Measurements from ENCODE around the gene TNFRSF8.
"Not testable (repeated sequence)": the region's sequence is repeated elsewhere in the genome, so short reads cannot be mapped to it uniquely, and the experiment has no call there.

TNFRSF8 gene

DNA sequence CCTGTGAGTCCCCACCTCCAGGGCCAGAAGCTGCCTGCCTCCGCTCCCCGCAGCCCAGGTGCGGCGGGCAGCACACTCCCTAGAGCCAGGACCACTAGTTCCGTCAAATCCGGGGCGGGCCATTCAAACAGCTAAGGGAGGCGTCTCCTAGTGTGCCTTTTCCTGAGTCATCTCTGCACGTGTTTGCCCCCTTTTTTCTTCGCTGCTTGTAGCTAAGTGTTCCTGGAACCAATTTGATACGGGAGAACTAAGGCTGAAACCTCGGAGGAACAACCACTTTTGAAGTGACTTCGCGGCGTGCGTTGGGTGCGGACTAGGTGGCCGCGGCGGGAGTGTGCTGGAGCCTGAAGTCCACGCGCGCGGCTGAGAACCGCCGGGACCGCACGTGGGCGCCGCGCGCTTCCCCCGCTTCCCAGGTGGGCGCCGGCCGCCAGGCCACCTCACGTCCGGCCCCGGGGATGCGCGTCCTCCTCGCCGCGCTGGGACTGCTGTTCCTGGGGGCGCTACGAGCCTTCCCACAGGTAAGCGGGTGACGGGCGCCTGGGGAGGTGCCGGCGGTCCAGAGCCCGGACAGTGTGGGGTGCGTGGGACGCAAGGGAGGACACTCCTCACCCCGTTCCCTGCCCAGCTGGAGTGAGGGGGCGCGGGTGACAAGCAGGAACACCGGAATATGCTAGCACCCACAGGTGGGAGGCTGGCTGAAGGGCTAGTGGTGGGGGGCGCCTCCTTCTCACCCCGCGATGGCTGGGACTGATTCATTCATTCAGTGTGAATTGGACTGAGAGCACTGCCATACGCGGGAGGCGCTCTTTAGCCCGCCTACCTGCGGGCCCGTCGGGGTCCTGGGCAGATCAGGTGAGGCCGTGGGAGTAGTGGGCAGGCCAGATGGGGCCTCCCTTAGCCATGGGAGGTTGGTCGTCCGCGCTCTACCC lies at the start of gene TNFRSF8:
TNFRSF8 (plus strand) TSS at position 163 of the 932 bp plus-strand sequence; CDS start at position 459, 296 bp downstream.
- DNase-seq (ENCODE audit: low spot score), result no peak

- no peak for DNase-seq (ENCODE audit: low spot score)
These were observed 48.7 kb upstream of the TNFRSF8 start for GRCh38 chr1:12014141-12014991.

GRCh38 chr1:12015001-12015491 lies 48.1 kb upstream of the TNFRSF8 start:
- no peak for DNase-seq (ENCODE audit: low spot score)

GRCh38 chr1:12015499-12015898 lies 47.6 kb upstream of the TNFRSF8 start:
- DNase-seq (ENCODE audit: low spot score), result no peak

GRCh38 chr1:12016182-12016581 lies 46.9 kb upstream of the TNFRSF8 start:
- no peak for DNase-seq (ENCODE audit: low spot score)

- DNase-seq (ENCODE audit: low spot score), result peak; percentile 26
These were observed 43.1 kb upstream of the TNFRSF8 start for GRCh38 chr1:12019858-12020509.

- no peak for DNase-seq (ENCODE audit: low spot score)
These were observed 41.5 kb upstream of the TNFRSF8 start for GRCh38 chr1:12021616-12022015.

GRCh38 chr1:12022036-12022435 lies 41.1 kb upstream of the TNFRSF8 start:
- DNase-seq (ENCODE audit: low spot score), result no peak

DNA sequence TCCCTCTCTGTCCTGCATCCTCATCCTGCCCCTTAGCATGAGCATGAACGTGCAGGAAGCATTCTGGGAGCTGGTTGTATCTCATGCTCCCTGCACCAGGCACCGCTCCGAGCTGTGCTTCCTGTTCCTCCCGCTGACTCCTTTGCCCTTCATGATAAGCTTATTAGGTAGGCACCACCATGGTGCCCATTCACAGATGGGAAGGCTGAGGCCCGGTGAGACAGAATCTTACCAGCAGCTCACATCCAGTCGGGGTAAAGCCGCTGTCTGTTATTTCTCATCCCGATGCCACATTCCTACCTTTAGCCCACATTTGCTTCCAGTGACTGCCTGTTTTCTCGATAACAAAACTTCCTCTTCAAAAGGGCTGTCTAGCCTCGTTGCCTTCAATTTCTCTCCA lies 36.5 kb upstream of the TNFRSF8 start:
- no peak for DNase-seq (ENCODE audit: low spot score)

DNA sequence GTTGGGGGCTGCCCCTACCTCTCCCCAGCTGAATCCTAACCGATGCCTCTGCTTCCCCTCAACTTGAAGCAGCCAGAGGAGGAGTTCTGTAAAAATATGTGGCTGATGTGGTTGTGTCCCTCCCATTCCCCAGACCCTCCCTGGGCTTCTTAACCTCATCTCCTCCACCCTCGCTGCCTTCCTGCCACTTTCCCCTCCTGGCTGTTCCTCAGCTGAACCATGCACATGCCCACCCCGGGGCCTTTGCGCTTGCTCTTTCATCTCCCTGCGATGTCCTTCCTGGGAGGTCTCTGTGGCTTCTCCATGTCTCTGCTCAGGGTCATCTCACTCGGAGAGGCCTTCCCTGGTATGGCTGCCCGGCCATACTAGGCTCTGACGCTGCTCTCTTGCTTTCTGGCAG lies 34.9 kb upstream of the TNFRSF8 start:
- DNase-seq (ENCODE audit: low spot score), result no peak

DNA sequence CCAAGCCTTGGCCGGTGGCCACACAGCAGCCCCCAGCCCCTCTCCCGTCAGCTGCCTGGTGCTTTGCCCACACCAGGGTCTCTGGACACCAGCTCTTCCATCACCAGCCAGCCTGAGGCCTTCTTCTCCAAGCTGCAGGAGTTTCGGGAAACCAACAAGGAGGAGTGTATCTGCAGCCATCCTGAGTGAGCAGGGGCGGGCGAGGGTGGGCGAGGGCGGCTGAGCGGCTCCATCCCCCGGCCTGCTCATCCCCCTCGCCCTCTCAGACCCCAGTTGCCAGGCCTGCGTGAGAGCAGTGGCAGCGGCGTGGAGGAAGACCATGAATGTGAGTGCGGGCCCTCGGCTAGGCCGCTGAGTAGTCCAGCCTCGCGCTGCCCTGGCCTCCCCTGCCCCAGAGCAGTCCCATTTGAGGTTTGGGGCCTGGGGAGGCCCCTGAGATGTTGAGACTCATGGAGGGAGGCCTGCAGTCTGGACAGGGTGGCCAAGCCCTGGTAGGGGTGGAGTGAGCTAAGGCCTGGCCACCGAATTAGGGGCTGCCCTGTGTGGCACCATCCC lies 34.1 kb upstream of the TNFRSF8 start:
- DNase-seq (ENCODE audit: low spot score), result no peak

DNA sequence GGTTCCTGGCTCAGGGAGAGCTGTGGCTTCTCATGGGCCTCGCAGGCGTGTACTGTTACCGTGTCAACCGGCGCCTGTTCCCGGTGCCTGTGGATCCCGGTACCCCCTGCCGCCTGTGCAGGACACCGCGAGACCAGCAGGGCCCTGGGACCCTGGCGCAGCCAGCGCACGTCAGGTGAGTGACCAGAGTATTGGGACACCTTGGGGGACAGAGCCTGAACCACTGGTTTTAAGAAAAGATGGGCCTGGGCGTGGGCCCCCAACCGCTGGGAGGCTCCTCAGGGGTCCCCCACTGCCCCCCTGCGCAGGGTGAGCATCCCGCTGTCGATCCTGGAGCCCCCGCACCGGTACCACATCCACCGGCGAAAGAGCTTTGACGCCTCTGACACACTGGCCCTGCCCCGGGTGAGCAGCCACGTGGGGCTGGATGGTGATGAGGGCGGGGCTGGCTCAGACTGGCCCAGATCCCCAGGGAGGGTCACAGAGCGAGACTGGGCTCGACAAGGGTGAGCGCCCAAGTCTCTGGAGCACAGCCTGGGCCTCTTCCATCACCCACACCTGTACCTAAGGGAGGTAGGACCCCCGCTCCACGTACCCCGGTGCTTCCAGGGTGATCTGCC lies 33.3 kb upstream of the TNFRSF8 start:
- DNase-seq (ENCODE audit: low spot score), result no peak

DNA sequence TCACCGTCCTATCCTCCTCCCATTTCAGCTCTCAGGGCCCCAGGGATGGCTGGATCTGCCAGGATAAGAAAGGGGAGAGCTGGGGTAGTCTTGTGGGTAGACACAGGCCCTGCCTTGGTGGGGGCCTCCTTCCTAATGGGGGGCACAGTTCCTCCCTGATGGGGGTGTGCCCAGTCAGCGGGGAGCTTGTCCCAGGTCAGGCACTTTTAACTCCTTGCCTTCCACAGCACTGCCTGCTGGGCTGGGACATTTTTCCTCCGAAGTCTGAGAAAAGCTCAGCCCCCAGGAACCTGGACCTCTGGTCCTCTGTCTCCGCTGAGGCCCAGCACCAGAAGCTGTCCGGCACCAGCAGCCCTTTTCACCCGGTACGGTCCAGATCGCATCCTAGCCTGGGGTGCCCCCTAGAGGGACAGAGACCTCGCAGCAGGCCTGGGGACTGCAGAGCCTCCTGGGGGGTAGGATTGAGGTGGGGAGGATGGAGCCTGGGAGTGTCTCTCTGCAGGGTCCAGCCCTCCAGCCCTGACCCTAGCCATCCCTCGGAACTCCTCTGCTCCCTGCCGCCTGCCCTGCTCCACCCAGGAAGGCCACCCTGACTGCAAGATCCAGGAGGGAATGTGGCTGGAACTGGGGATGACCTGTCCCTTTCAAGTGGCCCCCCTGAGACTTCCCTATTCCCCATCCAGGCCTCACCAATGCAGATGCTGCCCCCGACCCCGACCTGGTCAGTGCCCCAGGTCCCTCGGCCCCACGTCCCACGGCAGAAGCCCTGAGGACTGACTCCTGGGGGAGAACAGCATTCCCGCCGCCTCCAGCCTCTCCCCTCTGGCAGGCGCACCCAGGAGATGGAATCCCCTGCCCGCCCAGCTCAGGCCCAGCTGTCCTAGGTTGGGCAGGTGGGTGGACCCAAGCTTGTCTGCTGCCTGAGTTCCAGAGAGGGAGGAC lies 31.8 kb upstream of the TNFRSF8 start:
- no peak for DNase-seq (ENCODE audit: low spot score)

- no peak for DNase-seq (ENCODE audit: low spot score)
These were observed 30.9 kb upstream of the TNFRSF8 start for GRCh38 chr1:12032161-12032621.

DNA sequence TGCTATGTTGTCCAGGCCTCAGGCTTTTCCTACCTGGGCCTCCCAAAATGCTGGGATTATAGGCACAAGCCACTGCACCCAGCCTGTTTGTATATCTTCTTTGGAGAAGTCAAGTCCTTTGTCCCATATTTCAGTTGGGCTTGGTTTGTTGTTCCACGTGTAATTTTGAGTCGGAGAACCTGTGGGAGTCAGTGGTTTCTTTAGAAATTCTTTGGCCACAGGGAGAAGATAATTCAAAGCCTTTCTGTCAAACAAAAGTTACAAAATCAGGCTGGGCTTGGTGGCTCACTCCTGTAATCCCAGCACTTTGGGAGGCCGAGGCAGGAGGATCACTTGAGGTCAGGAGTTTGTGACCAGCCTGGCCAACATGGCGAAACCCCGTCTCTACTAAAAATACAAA lies 29.7 kb upstream of the TNFRSF8 start:
- not testable (repeated sequence) for DNase-seq (ENCODE audit: low spot score)

DNA sequence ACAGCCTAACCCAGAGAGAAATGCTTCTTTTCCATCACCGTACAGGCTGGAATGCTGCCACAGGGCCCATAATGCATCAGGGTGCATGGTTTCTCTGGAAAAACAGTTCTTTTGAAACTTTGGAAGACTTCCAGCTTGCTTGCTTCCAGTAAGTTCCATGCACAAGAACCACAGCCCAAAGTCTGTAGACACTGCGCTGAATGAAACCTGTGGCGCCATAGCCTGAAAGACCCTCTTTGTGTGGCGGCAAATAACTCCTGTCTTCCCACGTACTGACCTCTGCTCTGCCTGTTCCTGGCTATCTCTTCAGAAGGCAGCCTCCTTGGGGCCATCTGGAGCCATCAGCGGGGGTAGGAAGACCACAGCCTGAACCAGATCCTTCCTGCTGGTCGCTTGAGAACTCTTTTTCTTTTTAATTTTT lies 28.7 kb upstream of the TNFRSF8 start:
- DNase-seq (ENCODE audit: low spot score), result peak; percentile 32

- no peak for DNase-seq (ENCODE audit: low spot score)
These were observed 27.8 kb upstream of the TNFRSF8 start for GRCh38 chr1:12035312-12035711.

- no peak for DNase-seq (ENCODE audit: low spot score)
These were observed 25.4 kb upstream of the TNFRSF8 start for GRCh38 chr1:12037486-12038355.
